GM18526 (cell line): ENCODE results near the gene IGSF23.

Source experiments
- POLR2A ChIP-seq: IDR thresholded peaks from 3 replicates; pipeline ENCODE4 v1.6.1; 2011; ENCODE audit not compliant: insufficient read length; ENCODE audit errors: extremely low read depth

The IGSF23 gene

GRCh38 chr19:44579663-44580365 is 33.5 kb upstream of the IGSF23 start:
- no peak for TF ChIP-seq POLR2A

- no peak for TF ChIP-seq POLR2A
Observed at GRCh38 chr19:44580366-44580895, 32.9 kb upstream of the IGSF23 start.

- no peak for TF ChIP-seq POLR2A
Observed at GRCh38 chr19:44581288-44581687, 32.1 kb upstream of the IGSF23 start.

DNA sequence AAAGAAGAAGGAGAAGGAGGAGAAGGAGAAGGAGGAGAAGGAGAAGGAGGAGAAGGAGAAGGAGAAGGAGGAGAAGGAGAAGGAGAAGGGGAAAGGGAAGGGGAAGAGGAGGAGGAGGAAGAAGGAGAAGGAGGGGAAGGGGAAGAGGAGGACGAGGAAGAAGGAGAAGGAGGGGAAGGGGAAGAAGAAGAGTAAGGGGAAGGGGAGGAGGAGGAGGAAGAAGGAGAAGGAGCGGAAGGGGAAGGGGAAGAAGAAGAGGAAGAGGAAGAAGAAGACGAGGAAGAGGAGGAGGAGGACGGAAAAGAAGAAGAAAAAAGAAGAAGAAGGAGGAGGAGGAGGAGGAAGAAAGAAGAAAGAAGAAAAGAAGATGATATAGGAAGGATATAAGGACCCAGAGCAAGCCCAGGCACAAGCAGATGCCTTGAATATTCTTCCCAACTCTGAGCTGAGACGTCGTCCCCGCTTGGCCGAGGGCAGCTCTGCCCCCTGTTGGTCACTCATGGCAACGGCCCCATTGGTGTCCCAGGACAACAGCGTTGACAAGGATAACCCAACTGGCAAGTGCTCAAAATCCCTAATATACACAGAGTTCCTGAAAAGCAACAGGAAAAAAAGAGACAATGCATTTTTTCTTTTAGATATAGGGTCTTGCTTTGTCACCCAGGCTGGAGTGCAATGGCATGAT is 30.6 kb upstream of the IGSF23 start:
- TF ChIP-seq POLR2A, result no peak

DNA sequence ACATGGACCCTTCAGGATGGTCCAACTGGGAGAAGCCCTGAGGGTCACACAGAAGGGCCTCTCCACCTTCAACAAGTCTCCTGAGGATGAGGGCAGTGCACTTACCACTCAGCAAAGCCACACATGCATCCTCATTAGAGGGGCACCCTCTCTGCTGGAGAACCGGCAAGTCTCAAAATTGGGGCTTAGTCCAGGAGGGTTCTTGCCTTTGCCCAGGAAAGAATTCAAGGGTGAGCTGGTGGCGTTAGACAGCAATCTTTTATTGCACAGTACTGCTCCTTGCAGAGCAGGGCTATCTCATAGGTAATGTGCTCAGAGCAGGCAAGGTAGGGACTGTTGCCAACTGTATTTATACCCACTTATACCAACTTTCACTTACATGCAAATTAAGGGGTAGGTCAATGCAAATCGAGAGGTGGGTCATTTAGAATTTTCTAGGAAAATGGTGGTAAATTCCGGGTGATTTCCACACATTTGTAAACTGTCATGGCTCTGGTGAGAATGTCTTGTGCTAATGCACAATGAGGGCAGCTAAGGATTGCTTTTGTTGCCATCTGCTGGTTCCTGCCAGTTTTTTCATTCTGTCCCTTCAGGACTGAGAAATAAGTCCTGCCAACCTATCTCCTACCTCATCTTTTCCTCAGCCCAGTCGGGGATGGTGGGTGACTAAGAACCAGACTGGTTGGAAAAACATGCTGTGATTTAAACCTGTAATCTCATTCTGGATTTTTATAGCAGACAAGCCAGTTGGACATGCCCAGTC is 27.8 kb upstream of the IGSF23 start:
- TF ChIP-seq POLR2A, result no peak

DNA sequence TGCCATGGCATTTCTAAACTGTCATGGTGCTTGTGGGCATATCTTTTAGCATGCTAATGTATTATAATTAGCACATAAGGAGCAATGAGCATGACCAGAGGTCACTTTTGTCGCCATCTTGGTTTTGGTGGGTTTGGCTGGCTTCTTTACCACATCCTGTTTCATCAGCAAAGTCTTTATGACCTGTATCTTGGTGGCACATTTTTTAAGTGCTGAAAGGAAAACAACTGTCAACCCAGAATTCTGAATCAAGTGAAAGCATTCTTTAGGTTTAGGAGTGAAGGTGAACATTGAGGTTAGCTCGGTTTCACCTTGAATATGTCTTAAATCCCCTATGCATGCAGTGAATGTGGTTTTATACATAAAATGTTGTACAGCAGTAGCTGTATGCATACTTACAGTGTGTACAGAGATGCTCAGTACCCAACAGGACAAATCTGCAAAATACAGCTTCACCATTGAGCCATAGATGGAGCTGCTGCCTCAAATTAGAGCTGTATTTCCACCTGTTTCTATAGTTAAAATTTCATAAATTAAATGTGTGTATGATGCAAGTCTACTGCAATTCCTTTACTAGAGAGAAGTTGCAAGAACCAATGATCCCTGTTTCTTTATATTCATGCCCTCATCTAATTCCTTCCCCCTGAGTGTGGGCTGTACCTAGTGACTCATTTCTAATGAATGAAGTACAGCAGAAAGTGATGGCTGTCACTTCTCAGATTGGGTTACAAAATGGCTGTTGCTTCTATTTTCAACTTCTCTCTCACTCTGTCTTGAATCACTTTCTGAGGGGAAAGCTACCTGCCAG is 25.2 kb upstream of the IGSF23 start:
- no peak for TF ChIP-seq POLR2A

- TF ChIP-seq POLR2A, result no peak
Observed at GRCh38 chr19:44588771-44589112, 24.6 kb upstream of the IGSF23 start.

- no peak for TF ChIP-seq POLR2A
Observed at GRCh38 chr19:44590245-44591059, 22.9 kb upstream of the IGSF23 start.

GRCh38 chr19:44592451-44592890 is 20.9 kb upstream of the IGSF23 start:
- TF ChIP-seq POLR2A, result no peak

- TF ChIP-seq POLR2A, result no peak
Observed at GRCh38 chr19:44593294-44593693, 20.1 kb upstream of the IGSF23 start.

- TF ChIP-seq POLR2A, result no peak
Observed at GRCh38 chr19:44596428-44597130, 16.8 kb upstream of the IGSF23 start.

GRCh38 chr19:44597131-44597491 is 16.3 kb upstream of the IGSF23 start:
- TF ChIP-seq POLR2A, result no peak

DNA sequence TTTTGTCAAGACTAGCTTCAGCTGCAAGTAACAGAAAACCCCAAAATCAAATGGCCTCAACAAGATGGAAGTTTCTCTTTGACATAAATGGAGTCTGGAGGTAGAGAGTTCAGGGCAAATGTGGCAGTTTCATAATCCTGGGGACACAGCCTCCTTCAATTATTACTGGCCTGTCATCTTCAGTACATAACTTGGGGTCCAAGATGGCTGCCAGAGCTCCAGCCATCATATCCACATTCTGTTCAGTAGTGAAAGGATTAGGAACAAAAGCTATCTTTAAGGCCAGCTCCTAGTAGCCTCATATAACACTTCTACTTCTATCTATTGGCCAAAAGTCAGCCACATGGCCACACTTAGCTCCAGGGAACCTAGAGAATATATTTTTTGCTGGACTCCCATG is 15.0 kb upstream of the IGSF23 start:
- TF ChIP-seq POLR2A, result no peak

DNA sequence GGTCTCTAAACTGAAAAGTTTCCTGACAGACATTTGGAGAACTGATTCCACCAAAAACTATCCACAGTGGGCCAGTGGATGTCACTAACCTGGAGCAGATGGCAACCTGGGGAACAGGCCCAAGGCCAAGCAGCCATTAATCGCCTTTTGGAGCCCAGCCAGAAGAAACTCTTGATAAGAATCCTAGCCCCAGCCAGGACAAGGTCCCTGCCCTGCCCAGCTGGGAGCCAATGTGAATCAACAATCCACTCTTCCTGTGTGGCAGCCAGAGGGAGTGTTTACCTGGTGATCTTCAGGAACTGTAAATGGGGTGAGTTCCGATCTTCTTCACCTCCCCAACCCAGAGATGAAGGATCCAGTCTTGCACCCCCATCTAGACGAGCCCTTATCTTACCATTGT is 14.5 kb upstream of the IGSF23 start:
- TF ChIP-seq POLR2A, result no peak
